Ishikawa (cell line): Measurements from ENCODE around the gene BMERB1.

Experiments used
- CEBPB ChIP-seq: IDR thresholded peaks from 2 replicates; pipeline ENCODE4 v1.6.1; 2012
- MAX ChIP-seq: IDR thresholded peaks from 2 replicates; pipeline ENCODE4 v1.6.1; 2012
- NFIC ChIP-seq: IDR thresholded peaks from 2 replicates; pipeline ENCODE4 v1.6.1; 2012
- REST ChIP-seq: IDR thresholded peaks from 2 replicates; pipeline ENCODE4 v1.6.1; 2012; ENCODE audit warnings: low read depth, mild to moderate bottlenecking

GRCh38 chr16:15544405-15544804 lies 110.0 kb downstream of the BMERB1 start:
- TF ChIP-seq REST = no peak
- TF ChIP-seq MAX = no peak
- no peak for TF ChIP-seq NFIC
- TF ChIP-seq CEBPB = no peak
